KMS-11 (cell line): Measurements from ENCODE around the gene PTCH1.
A peak's percentile ranks its signal among the peaks of the same experiment; 100 is the strongest.

Source experiments
- H2AFZ ChIP-seq: fragments of 200-600 bp; sonication (generic); 2 replicates; pipeline ENCODE4 v1.6.1; 2016; ENCODE audit warnings: antibody characterized with exemption, mixed run types, low read depth
- H3K27ac ChIP-seq: fragments of 200-600 bp; sonication (generic); 2 replicates; pipeline ENCODE4 v1.6.1; 2016; ENCODE audit warnings: mild to moderate bottlenecking, mixed run types
- H3K27me3 ChIP-seq: fragments of 200-600 bp; sonication (generic); 2 replicates; pipeline ENCODE4 v1.6.1; 2017; ENCODE audit warnings: mild to moderate bottlenecking, low read depth, mixed run types, moderate library complexity; ENCODE audit not compliant: insufficient read depth
- H3K36me3 ChIP-seq: fragments of 200-600 bp; sonication (generic); 2 replicates; pipeline ENCODE4 v1.6.1; 2017; ENCODE audit warnings: mild to moderate bottlenecking, mixed run types; ENCODE audit not compliant: insufficient read depth
- H3K4me1 ChIP-seq: fragments of 200-600 bp; sonication (generic); 2 replicates; pipeline ENCODE4 v1.6.1; 2016; ENCODE audit warnings: mild to moderate bottlenecking, low read depth, mixed run types; ENCODE audit not compliant: poor library complexity, severe bottlenecking
- H3K4me2 ChIP-seq: fragments of 200-600 bp; sonication (generic); 2 replicates; pipeline ENCODE4 v1.7.0; 2016; ENCODE audit warnings: mild to moderate bottlenecking, mixed run types
- H3K4me3 ChIP-seq: fragments of 200-600 bp; sonication (generic); IDR thresholded peaks from 2 replicates; pipeline ENCODE4 v1.6.1; 2017; ENCODE audit warnings: low read depth, low read length, mixed read lengths; ENCODE audit not compliant: insufficient read depth
- H3K79me2 ChIP-seq: fragments of 200-600 bp; sonication (generic); 2 replicates; pipeline ENCODE4 v1.6.1; 2016; ENCODE audit warnings: low read depth, mixed run types; ENCODE audit not compliant: insufficient read depth
- H3K9ac ChIP-seq: fragments of 200-600 bp; sonication (generic); 2 replicates; pipeline ENCODE4 v1.6.1; 2016; ENCODE audit warnings: mild to moderate bottlenecking, mixed run types
- H4K20me1 ChIP-seq: fragments of 200-600 bp; sonication (generic); 2 replicates; pipeline ENCODE4 v1.6.1; 2016; ENCODE audit warnings: mild to moderate bottlenecking, mixed run types; ENCODE audit not compliant: insufficient read depth
- CTCF ChIP-seq: fragments of 200-600 bp; sonication (generic); conservative IDR thresholded peaks from 2 replicates; pipeline ENCODE4 v1.6.1; 2017; ENCODE audit warnings: low read depth, mild to moderate bottlenecking, antibody characterized with exemption, low read length, moderate library complexity, mixed read lengths

Gene PTCH1

GRCh38 chr9:95515272-95516113 is 1.3 kb downstream of the PTCH1 start:
- Histone ChIP-seq H4K20me1 (no peaks in the 10 kb centered on the region), H3K4me3 (no peak overlapping the region), H3K9ac (peak overlapping the region; percentile 32; the same call in 1 of the 2 replicates), H3K4me2 (peak overlapping the region; percentile 72), H3K27ac (no peak overlapping the region), H3K4me1 (peaks cover 16% of the 10 kb centered on the region), H3K27me3 (no peaks in the 10 kb centered on the region), H3K79me2 (peaks cover 7% of the 10 kb centered on the region; the same call in 1 of the 2 replicates), H3K36me3 (no peaks in the 10 kb centered on the region), H2AFZ (peak overlapping the region; percentile 74)
- no peak for TF ChIP-seq CTCF

- Histone ChIP-seq H2AFZ (no peak overlapping the region), H4K20me1 (no peaks in the 10 kb centered on the region), H3K27me3 (no peaks in the 10 kb centered on the region), H3K4me1 (peaks cover 16% of the 10 kb centered on the region), H3K9ac (no peak overlapping the region), H3K36me3 (no peaks in the 10 kb centered on the region), H3K27ac (no peak overlapping the region), H3K4me3 (no peak overlapping the region), H3K79me2 (peaks cover 7% of the 10 kb centered on the region; the same call in 1 of the 2 replicates), H3K4me2 (no peak overlapping the region)
- TF ChIP-seq CTCF: no peak
Observed at GRCh38 chr9:95514342-95514741, 2.4 kb downstream of the PTCH1 start.

GRCh38 chr9:95513711-95514110 is 3.1 kb downstream of the PTCH1 start:
- Histone ChIP-seq H4K20me1 (no peaks in the 10 kb centered on the region), H3K4me3 (no peak overlapping the region)

GRCh38 chr9:95512709-95513095 is 4.1 kb downstream of the PTCH1 start:
- Histone ChIP-seq H3K4me1 (peaks cover 16% of the 10 kb centered on the region), H3K36me3 (no peaks in the 10 kb centered on the region), H2AFZ (no peak overlapping the region), H3K9ac (no peak overlapping the region), H3K27ac (no peak overlapping the region), H4K20me1 (no peaks in the 10 kb centered on the region), H3K4me2 (no peak overlapping the region; the same call in 1 of the 2 replicates), H3K79me2 (peaks cover 10% of the 10 kb centered on the region; the same call in 1 of the 2 replicates), H3K4me3 (no peak overlapping the region), H3K27me3 (no peaks in the 10 kb centered on the region)
- TF ChIP-seq CTCF: no peak

More at GRCh38 chr9:95513711-95514110, 3.1 kb downstream of the PTCH1 start:
- H3K4me2 ChIP-seq: no peak overlapping the region
- no peaks in the 10 kb centered on the region for H3K36me3 ChIP-seq
- no peaks in the 10 kb centered on the region for H3K27me3 ChIP-seq
- H3K9ac ChIP-seq: no peak overlapping the region
- TF ChIP-seq CTCF: no peak
- peaks cover 7% of the 10 kb centered on the region; the same call in 1 of the 2 replicates for H3K79me2 ChIP-seq
- no peak overlapping the region for H3K27ac ChIP-seq
- no peak overlapping the region for H2AFZ ChIP-seq
- H3K4me1 ChIP-seq: peaks cover 16% of the 10 kb centered on the region
